ENCODE data around the gene ARSA. TPM values are rescaled to one million over a fixed set of nuclear protein-coding genes. Genes with fewer than 3 reads are reported as not detected.
"Not testable (repeated sequence)": the region's sequence is repeated elsewhere in the genome, so short reads cannot be mapped to it uniquely, and the experiment has no call there.

The ARSA gene
- total RNA-seq, 1 experiment from 2014 or later = 49.5 TPM

DNA sequence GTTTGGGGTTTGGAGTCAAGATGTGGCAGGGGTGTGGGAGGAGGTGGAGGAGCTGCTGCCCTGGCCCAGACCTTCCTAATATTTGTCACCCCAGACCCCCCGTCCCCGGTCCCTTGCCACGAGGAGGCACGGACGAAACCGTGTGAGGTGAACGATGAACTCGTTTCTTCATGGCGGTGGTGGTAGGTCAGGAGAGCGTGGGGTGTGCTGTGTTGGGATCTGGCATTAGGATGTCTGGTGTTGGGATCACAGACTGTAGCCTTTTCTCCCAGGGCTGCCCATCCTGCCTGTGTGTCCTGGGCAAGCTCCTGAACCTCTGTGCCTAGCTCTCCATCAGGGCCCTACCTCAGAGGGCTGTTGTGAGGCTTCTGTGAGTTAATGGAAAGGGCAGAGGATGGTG, 19.0 kb downstream of the ARSA start:
- no peak for DNase-seq (ENCODE audit: low read depth)
- in situ Hi-C loops (cut with HindIII; ENCODE audit: low pct_unique_long_range_greater_than_20kb, low sequenced_read_pairs) = no loop called here

DNA sequence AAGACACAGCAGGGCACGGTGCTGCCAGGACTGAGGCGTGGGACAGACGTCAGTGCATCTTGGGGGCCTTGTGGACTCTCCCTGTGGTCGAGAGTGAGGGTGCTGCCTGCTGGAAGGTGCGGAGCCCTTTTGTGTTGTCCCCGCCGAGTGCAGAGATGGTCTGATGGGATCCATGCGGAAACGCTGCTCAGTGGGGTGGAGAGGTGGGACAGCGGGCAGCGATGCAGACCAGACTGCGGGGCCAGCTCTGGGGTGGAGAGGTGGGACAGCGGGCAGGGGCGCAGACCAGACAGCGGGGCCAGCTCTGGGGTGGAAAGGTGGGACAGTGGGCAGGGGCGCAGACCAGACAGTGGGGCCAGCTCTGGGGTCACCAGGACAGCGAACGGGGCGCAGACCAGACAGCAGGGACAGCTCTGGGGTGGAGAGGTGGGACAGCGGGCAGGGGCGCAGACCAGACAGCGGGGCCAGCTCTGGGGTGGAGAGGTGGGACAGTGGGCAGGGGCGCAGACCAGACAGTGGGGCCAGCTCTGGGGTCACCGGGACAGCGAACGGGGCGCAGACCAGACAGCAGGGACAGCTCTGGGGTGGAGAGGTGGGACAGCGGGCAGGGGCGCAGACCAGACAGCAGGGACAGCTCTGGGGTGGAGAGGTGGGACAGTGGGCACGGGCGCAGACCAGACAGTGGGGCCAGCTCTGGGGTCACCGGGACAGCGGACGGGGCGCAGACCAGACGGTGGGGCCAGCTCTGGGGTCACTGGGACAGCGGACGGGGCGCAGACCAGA, 19.7 kb downstream of the ARSA start:
- in situ Hi-C loops (cut with HindIII; ENCODE audit: low pct_unique_long_range_greater_than_20kb, low sequenced_read_pairs); DNase-seq (ENCODE audit: low read depth): not testable (repeated sequence)

DNA sequence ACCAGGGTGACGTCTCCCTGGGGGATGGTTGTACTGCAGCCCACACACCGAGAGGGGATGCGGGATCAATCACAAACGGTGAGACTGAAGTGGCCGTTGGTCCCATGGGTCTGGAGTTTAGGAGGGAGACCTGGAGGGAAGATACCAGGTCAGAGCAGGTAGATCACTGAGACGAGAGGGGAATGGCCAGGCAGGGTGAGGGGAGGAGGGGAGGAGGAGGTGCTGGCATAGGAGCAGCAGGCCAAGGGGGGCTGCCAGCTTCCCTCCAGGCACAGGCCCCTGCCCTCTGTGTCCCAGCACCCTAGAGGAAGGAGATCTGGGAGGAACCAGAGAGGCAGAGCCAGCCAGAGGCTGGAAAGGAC, 20.3 kb downstream of the ARSA start:
- no peak for DNase-seq (ENCODE audit: low read depth)
- in situ Hi-C loops (cut with HindIII; ENCODE audit: low pct_unique_long_range_greater_than_20kb, low sequenced_read_pairs) = no loop called here

DNA sequence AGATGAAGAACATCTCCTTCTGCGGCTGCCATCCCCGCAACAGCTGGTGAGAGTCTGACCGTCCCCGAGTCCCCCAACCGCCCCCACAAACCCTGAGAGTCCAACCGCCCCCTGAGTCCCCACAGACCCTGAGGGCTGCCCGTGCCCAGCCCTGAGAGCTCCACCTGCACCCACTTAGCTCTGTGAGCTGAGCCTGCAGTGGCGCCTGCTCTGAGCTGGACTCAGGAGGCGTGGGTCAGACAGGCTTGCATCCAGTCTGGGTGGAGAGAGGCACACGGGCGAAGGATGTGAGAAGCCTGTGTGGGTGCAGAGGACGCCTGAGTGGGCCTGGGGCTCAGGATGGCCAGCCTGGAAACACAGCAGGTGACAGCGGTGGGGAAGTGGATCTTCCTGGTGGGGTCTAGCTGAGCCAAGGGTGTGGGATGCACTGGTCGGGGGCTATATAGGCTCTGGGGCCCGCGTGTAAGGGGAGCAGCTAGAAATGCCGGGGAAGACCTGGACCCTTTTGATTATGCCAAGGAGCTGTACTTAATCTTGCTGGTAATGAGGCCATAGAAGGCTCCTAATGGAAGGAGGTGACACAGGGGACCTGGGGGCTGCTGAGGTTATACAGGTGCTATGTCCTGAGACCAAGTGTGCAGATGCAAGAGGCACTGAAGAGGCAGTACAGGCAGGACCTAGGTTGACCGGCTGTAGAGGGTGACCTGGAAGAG, 20.9 kb downstream of the ARSA start:
- in situ Hi-C loops (cut with HindIII; ENCODE audit: low pct_unique_long_range_greater_than_20kb, low sequenced_read_pairs) = no loop called here
- no peak for DNase-seq (ENCODE audit: low read depth)

DNA sequence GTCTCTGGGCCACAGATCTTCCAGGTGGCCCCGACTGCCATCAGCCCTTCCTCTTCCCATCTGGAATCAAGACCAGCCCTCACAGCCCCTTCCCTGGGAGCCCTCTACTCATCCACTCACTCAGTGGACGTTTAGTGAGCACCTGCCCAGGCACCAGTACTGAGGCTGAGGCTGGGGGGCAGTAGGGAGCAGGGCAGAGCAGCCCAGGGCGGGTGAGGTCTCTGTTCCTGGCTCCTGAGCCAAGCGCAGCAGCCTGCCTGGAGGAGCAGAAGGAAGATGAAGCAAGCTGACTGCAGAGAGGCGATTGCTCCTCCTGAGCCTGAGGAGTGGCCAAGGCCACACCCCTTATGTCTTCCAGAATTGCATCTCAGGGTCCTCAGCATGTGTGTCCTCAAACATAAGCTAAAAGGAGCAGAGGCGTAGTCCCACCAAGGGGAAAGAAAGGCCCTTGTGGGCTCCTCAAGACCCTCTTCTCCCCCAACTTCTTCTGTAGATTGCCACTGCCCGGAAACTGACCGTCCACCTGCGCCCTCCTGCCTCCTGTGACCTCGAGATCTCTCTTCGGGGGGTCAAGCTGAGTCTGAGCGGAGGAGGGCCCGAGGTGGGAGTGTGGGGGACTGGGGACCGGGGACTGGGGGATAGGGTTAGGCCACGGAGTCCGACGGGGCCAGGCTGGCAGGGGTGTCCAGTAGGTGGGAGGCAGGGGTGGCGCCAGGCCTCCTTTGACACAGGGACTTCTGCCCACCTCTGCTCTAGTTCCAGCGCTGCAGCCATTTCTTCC, 21.6 kb downstream of the ARSA start:
- in situ Hi-C loops (cut with HindIII; ENCODE audit: low pct_unique_long_range_greater_than_20kb, low sequenced_read_pairs) = no loop called here
- DNase-seq (ENCODE audit: low read depth) = no peak

DNA sequence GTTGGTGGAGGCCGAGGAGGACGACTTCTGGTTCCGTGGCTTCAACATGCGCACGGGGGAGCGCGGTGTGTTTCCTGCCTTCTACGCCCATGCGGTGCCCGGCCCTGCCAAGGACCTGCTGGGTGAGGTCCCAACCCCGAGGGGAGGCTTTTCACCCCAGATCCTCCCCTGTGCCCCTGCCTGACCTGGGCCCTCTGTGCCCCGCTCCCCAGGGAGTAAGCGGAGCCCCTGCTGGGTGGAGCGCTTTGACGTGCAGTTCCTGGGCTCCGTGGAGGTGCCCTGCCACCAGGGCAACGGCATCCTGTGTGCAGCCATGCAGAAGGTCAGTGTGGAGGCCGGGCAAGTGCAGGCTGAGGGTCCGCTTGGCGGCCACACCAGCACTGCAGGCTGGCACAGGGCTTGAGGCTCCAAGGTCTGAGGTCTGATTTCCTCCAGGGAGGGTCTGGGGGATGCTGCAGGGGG, 22.3 kb downstream of the ARSA start:
- in situ Hi-C loops (cut with HindIII; ENCODE audit: low pct_unique_long_range_greater_than_20kb, low sequenced_read_pairs) = no loop called here
- DNase-seq (ENCODE audit: low read depth) = no peak

DNA sequence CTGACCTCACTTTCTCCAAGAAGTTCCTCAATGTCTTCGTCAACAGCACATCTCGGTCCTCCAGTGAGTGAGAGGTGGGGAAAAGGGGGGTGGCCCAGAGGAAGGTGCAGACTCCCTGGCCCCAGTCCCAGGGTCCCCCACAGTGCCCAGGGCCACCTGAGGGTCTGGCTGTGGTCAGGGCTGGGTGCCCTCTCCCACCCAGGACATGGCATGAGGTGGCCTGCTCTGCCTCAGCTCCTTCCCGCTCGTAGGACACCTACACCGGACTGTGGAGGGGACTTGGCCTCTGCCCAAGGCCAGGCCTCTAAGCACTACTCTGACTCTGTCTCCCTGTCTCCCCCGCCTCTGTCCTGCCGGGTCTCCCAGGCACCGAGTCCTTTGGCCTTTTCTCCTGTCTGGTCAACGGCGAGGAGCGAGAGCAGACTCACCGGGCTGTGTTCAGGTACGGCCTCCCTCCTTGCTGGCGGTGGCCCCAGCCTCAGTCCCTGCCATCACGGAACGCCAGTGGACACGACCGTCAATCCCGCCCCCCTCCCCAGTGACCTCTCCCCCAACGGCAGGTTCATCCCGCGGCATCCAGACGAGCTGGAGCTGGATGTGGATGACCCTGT, 22.8 kb downstream of the ARSA start:
- in situ Hi-C loops (cut with HindIII; ENCODE audit: low pct_unique_long_range_greater_than_20kb, low sequenced_read_pairs) = no loop called here

DNA sequence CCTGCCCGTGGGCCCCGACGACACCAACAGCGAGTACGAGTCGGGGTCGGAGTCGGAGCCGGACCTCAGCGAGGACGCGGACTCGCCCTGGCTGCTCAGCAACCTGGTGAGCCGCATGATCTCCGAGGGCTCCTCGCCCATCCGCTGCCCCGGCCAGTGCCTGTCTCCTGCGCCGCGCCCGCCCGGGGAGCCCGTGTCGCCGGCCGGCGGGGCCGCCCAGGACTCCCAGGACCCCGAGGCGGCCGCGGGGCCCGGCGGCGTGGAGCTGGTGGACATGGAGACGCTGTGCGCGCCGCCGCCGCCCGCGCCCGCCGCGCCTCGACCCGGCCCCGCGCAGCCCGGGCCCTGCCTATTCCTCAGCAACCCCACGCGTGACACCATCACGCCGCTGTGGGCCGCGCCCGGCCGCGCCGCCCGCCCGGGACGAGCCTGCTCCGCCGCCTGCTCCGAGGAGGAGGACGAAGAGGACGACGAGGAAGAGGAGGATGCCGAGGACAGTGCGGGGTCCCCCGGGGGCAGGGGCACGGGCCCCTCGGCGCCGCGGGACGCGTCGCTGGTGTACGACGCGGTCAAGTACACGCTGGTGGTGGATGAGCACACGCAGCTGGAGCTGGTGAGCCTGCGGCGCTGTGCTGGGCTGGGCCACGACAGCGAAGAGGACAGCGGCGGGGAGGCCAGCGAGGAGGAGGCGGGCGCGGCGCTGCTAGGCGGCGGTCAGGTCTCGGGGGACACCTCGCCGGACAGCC, 23.5 kb downstream of the ARSA start:
- in situ Hi-C loops (cut with HindIII; ENCODE audit: low pct_unique_long_range_greater_than_20kb, low sequenced_read_pairs) = no loop called here
- DNase-seq (ENCODE audit: low read depth) = no peak

More for the DNA sequence above, 22.8 kb downstream of the ARSA start:
- DNase-seq (ENCODE audit: low read depth) = no peak

DNA sequence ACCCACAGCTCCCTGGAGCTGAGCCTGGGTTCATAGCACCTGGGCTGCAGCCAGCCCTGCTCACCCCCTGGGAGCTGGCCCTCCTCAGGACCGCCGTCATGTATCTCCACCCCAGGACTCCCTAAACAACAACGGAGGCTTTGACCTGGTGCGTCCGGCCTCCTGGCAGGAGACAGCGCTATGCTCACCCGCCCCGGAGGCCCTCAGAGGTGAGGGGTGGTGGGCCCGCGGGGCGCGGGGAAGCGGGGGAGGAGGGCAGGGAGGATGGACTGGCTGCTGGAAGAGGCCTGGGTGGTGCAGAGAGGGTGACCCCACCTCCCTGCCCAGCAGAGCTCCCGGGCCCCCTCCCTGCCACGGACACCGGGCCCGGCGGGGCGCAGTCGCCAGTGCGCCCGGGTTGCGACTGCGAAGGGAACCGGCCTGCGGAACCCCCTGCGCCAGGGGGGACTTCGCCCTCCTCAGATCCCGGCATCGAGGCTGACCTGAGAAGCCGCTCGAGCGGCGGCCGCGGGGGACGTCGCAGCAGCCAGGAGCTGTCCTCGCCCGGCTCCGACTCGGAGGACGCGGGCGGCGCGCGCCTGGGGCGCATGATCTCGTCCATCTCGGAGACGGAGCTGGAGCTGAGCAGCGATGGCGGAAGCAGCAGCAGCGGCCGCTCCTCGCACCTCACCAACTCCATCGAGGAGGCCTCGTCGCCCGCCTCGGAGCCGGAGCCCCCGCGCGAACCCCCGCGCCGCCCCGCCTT, 24.3 kb downstream of the ARSA start:
- in situ Hi-C loops (cut with HindIII; ENCODE audit: low pct_unique_long_range_greater_than_20kb, low sequenced_read_pairs) = no loop called here

DNA sequence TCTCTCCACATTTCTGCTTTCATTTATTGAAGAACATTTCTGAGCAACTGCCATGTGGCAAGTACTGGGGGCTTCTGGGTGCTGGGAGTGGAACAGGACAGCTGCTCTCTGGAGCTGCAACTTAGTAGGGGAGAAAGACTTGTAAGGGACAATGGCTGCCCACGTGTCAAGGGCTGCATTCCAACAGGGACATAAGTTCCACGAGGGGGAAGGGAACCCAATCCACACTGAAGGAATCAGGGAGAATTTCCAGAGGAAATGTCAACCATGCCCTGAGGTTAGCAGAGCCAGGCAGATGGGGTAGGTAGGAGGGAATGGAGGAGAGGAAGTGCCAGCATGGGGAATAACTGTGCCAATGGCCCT, 25.6 kb downstream of the ARSA start:
- in situ Hi-C loops (cut with HindIII; ENCODE audit: low pct_unique_long_range_greater_than_20kb, low sequenced_read_pairs) = no loop called here

More for the DNA sequence above, 24.3 kb downstream of the ARSA start:
- DNase-seq (ENCODE audit: low read depth) = no peak

DNA sequence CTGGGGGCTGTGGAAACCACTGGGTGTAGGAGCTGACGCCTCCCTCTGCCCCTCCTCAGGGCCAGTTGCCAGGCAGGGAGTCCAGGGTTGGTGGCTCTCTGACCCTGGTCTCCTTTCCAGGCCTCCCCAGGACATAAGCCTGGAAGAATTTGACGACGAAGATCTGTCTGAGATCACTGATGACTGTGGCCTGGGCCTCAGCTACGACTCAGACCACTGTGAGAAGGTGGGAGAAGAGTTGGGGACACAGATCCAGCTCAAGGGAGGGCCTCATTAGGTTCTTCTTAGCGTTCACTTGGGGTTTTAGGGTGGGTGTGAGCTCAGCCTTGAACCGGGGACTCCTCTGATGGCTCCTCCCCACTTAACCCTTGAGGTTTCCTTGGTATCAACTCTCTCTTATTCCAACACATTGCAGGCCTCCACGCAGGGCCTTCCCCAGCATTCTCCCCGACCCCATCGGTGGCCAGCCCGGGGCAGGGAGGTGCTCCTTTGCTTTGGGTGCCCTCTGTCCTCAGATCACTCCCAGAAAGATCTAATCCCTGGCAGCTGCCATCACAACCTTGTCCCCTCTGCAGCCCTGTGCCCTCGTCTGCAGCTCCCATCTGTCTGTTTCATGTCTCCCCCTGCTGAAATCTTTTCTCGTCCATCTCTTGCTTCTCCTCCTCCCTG, 26.1 kb downstream of the ARSA start:
- in situ Hi-C loops (cut with HindIII; ENCODE audit: low pct_unique_long_range_greater_than_20kb, low sequenced_read_pairs) = no loop called here
- no peak for DNase-seq (ENCODE audit: low read depth)

More for the DNA sequence above, 25.6 kb downstream of the ARSA start:
- DNase-seq (ENCODE audit: low read depth) = no peak

DNA sequence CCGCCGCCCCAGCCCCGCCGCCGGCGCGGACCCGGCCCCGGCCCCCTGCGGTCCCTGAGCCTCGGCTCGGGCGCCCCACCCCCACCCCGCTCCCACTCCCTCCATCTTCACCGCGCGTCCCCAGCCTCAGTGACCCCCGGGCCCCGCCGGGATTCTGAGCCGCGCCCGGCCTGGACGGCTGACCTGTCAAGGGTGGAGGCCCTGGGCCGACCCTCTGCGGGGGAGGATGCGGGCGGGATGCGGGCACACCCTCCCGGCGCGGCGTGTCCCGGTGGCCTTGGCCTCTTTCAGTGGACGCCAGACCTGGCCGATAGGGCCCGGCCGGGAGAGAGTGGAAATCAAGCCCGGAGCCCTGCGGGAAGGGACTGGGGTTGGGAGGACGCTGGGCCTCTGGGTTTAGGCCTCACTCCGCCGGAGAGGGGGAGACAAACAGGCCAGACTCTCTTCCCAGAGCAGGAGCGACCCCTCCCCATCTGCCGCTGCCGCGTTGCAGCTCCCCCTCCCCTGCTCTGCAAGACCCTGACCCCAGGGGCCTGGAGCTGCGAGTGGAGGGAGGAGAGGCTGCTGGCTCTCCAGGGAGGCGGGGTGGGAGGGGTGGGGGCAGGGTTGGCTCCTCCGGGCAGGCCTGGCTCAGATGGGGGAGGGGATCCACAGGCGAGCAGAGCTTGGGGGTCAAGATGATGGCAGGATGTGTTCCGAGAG, 26.8 kb downstream of the ARSA start:
- DNase-seq (ENCODE audit: low read depth) = no peak

DNA sequence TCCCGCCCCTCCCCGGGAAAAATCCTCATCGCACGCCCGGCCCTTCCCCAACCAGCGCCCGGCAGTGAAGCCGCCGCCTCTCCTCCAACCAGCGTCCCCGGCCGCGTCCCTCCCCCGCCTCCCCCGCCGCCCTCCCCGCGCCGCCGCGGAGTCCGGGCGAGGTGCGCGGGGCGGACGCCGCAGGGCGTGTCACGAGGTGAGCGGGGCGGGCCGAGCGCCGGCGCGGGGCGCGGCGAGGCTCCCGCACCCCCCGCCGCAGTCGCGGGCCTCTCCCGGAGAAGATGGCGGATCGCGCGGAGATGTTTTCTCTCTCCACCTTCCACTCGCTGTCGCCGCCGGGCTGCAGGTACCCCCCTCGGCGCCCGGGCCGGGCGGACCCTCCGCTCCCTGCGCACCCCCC, 27.4 kb downstream of the ARSA start, which contains the start of gene MAPK8IP2:
Gene MAPK8IP2 (plus strand): TSS at position 256 of the 400 bp plus-strand sequence. CDS start 26 bp downstream, at position 282.
- DNase-seq (ENCODE audit: low read depth) = no peak
- in situ Hi-C loops (cut with HindIII; ENCODE audit: low pct_unique_long_range_greater_than_20kb, low sequenced_read_pairs) = no loop called here

More for the DNA sequence above, 26.8 kb downstream of the ARSA start:
- in situ Hi-C loops (cut with HindIII; ENCODE audit: low pct_unique_long_range_greater_than_20kb, low sequenced_read_pairs) = no loop called here

DNA sequence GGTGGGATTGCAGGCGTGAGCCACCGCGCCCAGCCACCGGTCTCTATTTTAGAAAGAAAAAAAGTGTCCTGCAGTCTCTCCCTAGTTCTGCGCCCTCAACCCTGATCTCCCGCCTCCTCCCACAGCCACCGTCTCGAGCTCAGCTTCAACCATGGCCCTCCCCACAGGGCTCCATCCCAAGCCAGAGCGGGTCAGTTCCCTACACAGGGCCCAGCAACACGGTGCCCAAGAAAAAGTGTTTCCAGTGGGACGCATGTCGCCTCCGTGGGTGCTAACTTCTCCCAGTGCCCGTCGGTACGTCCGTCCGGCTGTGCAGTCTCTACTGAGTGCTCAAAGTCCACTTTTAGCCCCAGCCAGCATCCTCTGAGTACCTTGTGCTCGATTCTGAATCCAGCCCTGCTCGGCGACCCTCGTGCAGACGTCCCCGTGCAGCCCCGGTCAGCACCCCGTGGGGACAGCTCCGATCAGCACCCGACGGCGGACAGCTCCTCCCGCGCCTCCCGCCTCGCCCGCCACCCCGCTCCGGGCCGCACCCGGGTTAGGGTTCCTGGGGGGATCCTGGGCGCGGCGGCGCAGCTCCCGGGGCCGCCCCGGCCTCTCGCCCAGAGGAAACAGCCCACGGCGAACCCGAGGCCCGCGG, 28.0 kb downstream of the ARSA start:
- DNase-seq (ENCODE audit: low read depth) = peak; percentile 63
- in situ Hi-C loops (cut with HindIII; ENCODE audit: low pct_unique_long_range_greater_than_20kb, low sequenced_read_pairs) = no loop called here

DNA sequence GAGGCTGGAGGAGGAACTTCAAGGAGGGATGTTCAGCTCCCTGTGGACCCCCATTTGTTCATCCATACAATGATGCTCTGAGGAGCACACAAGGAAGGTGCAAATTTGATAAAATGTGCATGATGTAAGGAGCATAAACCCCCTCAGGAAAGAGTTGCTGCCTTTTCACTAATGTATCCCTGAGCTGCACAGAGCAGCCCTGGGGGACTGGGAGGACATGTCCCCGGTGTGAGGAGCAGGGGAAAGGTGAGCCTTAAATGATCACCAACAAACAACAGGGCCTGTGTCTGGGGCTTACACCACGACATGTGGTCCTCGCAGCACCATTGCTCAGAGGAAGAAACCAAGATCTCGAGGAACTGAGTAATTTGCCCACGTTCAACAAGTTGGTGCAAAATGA, 30.9 kb downstream of the ARSA start:
- in situ Hi-C loops (cut with HindIII; ENCODE audit: low pct_unique_long_range_greater_than_20kb, low sequenced_read_pairs) = no loop called here
- DNase-seq (ENCODE audit: low read depth) = no peak

DNA sequence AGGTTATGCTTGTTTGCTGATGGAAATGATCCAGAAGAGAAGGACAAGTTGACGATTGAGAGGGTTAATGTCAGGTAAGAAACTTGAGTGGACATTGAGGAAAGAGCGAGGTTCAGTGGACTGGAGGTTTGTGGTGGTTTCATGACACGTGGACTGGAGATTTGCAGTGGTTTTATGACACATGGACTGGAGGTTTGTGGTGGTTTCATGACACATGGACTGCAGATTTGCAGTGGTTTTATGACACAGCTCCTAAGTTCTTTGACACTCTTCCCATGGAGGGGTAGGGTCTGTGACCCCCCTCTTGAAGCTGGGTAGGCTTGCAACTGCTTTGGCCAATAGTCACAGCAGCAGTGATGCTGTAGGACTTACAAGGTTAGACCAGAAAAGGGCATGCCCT, 32.8 kb downstream of the ARSA start:
- in situ Hi-C loops (cut with HindIII; ENCODE audit: low pct_unique_long_range_greater_than_20kb, low sequenced_read_pairs) = no loop called here

More for the DNA sequence above, 32.8 kb downstream of the ARSA start:
- no peak for DNase-seq (ENCODE audit: low read depth)
